ENCODE measurements around the gene ENPP7.

- TF ChIP-seq CTCF (IDR thresholded peaks at IDR 0.05) = no peak
- no peak for TF ChIP-seq POLR2A (IDR thresholded peaks at IDR 0.05)
Observed at GRCh38 chr17:79696610-79696982, 34.1 kb upstream of the ENPP7 start.
